DMS79 treated with DMSO at 0.1 percent for 48 hours (cell line): ENCODE data around the gene LYZ.
"Not testable (repeated sequence)": the region's sequence is repeated elsewhere in the genome, so short reads cannot be mapped to it uniquely, and the experiment has no call there.

Experiments used
- DNase-seq: peaks from one replicate; lab custom pipeline; 2025; lab: John Stamatoyannopoulos, UW

LYZ gene

GRCh38 chr12:69348162-69348938 is at the start of gene LYZ:
Gene LYZ, plus strand, starts transcription at chr12:69348381. Its CDS starts 28 bp downstream, at chr12:69348409.
- no peak for DNase-seq

- DNase-seq: no peak
Measured at GRCh38 chr12:69298947-69299346, 49.2 kb upstream of the LYZ start.

GRCh38 chr12:69304284-69304683 is 43.9 kb upstream of the LYZ start:
- DNase-seq: no peak

DNA sequence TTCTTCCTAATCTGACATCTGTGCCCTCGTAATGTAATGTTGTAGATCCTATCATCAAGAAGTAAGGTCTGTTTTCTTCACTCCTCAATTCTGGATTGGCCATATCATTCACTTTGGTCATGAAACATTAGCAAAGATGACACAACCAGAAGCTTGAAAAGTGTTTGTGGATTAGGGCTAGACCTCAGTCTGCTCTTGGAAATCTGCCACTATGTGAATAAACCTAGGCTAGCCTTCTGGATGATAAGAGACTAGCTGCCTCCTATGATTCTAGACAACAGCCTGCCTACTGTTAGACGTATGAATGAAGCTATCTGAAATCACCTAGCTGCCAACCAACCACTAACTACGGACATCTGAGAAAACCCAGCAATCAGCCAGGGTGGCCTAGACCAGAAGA is 38.7 kb upstream of the LYZ start:
- no peak for DNase-seq

DNA sequence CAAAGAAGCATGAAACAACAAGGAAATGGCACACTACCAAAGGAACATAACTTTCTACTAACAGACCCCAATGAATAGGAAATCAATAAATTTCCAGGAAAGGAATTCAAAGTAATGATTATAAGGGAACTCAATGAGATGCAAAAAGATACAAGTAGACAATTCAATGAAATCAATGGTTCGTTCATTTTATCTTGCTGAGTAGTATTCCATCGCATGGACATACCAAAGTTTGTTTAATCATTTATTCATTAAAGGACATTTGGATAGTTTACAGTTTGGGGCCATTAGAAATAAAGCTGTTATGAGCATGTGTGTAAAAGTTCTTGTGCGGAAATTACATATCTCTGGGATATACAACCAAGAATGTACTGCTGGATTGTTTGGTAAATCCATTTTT is 35.0 kb upstream of the LYZ start:
- no peak for DNase-seq

DNA sequence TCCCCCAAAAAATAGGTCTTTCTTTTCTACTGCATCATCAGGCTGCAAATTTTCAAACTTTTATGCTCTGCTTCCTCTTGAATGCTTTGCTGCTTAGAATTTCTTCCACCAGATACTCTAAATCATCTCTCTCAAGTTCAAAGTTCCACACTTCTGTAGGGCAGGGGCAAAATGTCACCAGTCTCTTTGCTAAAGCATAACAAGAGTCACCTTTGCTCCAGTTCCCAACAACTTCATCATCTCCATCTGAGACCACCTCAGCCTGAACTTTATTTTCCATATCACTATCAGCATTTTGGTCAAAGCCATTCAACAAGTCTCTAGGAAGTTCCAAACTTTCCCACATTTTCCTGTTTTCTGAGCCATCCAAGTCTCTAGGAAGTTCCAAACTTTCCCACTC is 31.4 kb upstream of the LYZ start:
- not testable (repeated sequence) for DNase-seq

DNA sequence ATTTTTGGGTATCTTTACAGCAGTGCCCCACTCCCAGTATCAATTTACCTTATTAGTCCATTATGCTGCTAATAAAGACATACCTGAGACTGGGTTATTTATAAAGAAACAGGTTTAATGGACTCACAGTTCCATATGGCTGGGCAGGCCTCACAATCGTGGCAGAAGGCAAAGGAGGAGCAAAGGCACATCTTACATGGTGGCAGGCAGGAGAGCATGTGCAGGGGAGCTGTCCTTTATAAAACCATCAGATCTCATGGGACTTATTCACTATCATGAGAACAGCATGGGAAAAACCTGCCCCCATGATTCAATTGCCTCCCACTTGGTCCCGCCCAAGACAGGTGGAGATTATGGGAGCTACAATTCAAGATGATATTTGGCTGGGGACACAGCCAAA is 30.9 kb upstream of the LYZ start:
- DNase-seq: not testable (repeated sequence)

DNA sequence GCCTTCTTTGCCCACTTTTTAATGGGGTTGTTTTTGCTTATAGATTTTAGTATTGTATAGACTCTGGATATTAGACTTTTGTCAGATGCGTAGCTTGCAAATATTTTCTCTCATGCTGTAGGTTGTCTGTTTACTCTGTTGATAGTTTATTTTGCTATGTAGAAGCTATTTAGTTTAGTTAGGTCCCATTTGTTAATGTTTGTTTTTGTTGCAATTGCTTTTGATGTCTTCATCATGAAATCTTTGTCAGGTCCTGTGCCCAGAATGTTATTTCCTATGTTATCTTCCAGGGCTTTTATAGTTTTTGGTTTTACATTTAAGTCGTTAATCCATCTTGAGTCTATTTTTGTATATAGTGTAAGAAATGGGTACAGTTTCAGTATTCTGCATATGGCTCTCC is 30.0 kb upstream of the LYZ start:
- no peak for DNase-seq

GRCh38 chr12:69321351-69321750 is 26.8 kb upstream of the LYZ start:
- DNase-seq: no peak

DNA sequence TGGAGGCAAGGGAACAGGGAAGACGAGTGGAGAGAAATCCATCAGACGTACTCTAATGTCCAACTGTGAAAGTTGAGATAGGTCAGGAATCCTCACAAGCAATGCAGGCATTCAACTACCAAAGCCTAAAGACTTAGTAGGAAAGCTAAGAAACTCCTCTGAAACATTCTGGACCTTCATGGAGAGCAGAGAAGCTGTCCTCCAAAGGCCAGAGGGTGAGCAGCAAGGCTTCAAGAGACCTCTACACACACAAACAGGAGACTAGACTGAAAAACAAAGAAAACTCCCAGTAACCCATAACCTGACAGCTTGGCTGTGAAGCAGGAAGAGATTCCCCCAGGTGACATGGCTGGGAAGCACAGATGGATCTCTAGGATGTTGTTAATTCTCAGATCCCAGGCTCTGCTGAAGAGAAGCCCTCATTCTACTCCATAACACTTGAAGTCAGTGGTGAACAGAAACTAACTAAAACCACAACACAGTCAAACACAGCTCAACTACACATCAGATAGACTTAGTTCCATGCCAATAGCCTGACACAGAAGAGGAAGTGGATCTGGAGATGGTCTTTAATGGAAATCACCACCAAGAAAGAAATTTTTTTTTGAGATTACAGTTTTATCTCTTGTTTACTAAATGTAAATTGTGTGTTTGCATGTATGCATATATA is 23.2 kb upstream of the LYZ start:
- no peak for DNase-seq

GRCh38 chr12:69328426-69328825 is 19.8 kb upstream of the LYZ start:
- no peak for DNase-seq

DNA sequence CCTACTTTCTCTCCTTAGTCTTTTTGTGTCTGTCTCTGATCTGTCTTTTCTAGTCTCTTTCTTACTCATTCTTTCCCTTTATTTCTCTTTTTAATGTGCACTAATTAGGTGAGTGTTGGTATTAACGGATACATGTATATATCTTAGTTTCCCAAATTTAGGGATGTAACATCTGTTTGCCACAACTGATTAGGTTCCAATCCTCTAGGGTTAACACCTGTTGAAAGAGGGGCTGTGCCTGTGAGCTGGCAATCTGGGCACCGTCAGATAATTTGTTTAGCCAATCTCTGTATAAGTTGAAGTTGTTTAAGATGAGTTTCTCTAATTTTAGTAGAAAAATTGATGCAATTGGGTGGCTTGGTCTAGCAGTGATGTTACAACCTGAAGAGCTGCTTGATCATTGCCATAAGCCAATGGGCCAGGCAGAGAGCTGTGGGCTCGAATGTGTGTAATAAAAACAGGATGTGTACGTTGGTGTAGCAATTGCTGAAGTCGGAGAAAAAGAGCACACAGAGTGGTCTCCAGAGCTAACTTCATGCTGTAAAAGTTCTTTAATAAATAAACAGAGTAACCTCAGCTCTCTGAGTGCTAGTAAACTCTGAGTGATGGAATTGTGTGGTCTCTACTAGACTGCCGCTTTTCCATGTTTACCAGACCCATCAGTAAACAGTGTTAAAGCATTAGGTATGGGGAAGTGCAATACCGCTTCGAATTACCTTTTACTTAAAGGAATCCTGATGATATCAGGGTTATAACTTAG is 18.3 kb upstream of the LYZ start:
- DNase-seq: no peak

GRCh38 chr12:69330475-69331473 is 17.4 kb upstream of the LYZ start:
- DNase-seq: peak; percentile 15

GRCh38 chr12:69331519-69331908 is 16.7 kb upstream of the LYZ start:
- DNase-seq: no peak

DNA sequence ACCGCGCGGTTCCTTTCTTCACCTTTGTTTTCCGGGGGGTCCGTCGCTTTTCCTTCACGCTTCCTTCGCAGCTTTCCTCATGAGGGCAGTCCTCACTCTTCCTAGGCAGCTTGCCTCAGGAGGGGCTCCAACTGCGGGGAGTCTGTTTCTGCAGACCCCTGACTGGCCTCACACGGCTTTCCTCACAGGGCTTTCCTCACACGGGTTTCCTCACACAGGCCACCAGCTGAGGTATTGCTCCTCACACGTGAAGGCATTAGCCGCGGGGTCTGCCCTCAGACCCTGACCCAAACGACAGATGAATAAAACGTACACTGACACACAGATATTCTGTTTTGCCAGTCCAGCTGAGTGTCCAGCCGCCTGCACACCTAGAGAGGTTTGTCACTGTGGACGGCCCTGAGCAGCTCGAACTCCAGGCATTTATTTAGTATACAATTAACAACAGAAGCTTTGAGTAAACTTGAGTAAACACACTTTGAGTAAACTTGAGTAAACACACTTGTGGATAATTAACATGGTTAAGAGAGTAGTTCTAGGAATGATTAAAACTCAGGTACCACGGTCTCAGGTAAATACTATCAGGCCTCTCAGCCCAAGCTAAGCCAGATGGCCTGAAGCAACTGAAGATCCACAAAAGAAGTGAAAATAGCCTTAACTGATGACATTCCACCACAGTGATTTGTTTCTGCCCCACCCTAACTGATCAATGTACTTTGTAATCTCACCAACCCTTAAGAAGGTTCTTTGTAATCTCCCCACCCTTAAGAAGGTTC is 16.1 kb upstream of the LYZ start:
- DNase-seq: peak; percentile 0

GRCh38 chr12:69332815-69333358 is 15.3 kb upstream of the LYZ start:
- DNase-seq: no peak

DNA sequence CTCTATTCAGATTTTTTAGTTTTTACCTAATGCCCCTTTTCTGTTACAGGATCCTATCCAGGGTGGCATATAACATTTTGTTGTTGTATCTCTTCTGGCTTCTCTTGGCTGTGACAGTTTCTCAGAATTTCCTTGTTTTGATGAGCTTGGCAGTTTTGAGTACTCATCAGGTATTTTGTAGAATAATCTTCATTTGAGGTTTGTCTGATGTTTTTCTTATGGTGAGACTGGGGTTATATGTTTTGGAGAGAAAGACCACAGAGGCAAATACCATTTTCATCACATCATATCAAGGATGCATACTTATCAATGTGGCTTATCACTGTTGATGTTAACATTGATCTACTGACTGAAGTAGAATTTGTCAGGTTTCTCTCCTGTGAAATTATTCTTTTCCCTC is 14.0 kb upstream of the LYZ start:
- no peak for DNase-seq

DNA sequence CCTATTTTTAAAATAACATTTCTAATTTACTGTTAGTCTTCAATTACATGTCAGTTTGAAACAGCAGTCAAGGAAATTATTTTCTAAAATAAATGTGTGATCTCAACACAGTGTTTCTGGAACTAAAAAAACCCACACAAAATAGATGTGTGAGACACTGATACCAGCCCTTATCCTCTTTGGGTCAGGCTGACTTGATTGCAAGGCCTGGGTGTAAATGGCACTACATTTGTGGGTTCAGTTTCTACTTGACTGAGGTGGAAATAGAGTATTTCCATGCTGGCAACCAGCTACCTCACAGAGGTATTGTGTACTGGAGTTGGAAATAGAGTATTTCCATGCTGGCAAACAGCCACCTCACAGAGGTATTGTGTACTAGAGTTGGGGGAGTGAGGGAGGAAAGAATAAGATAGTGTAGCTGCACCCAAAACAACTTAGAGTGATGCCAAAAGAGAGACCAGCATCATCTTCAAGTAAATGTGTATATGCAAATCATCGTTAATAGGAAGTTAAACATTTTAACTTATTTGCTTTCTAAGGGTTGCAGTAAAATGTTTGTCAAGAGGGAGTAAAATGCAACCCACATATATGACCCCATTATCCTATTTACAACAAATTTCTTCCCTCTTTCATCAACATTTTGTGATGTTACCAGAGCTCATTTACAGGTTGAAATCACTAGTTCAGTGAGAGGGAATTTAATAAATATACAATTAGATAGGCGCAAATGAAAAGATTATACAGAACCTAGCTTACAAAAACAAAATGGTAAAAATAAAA is 10.7 kb upstream of the LYZ start:
- DNase-seq: no peak

DNA sequence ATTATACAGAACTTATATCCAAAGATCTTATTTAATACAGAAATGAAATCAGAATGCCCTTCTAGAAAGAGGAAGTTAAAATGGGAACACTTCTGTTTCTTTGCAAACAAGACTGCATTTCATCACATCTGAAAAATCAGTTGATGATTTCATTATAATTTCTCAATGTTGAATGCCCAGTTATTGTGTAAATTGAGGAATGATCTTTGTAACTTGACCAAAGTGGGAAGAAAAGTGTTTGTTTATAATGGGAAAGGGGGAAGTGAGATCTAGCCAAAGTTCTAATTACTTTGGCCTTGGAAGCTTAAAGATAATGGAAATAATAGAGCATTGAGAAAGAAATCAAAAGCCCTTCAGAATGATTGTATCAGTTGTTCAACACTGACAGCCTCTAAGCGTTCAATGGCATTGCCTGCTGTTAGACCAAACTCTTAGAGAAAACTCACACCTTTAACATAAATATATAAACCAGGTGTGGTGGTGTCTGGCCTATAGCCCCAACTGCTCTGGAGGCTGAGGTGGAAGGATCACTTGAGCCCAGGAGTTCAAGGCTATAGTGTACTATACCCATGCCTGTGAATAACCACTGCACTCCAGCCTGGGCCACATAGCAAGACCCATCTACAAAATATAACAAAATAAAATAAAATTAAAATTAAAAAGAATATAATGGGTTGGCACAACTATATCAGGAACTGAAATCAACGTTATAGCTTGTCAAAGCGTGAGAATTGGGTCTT is 9.9 kb upstream of the LYZ start:
- DNase-seq: no peak
